ENCODE results near the gene ST6GALNAC1.

DNA sequence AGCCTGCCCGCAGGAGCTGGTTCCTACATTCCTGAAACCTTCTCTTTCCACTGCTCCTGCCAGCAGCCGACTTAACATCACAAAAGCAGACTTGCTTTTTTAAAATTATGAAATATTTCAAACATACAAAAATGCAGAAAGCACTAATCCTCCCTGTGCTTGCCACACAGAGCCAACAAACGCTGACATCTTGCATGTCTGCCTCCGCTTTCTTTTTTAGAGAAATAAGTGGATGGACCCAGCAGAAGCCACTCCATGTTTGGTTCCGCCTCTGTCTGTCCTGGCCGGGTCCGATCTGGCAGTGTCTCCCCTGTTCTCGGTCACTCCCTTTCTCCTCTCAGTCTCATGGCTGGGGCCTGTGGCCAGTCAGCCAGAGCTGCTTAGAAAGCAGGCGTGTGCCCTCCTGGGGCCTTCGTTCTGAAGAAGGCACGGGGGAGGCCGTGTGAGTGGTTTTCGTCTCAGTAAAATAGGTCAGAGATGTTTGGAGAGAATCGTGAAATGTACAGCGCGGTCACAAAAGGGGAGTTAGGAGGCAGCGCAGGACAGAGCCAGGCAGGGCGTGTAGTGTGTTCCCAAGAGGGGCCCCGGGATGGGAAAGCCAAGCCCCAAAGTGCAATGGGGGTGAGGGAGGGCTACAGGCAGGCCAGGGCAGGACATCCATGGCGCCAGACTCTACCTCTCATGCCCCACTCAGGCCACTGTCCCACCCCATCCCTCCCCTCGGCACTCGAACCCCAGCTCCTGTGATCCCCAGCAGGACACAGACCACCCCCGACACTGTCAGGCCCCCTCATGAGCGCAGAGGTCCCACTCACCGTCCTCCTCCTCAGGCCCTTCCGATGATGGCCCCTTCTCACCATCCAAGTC, 44.0 kb upstream of the ST6GALNAC1 start:
- TF ChIP-seq, protein P1, sequence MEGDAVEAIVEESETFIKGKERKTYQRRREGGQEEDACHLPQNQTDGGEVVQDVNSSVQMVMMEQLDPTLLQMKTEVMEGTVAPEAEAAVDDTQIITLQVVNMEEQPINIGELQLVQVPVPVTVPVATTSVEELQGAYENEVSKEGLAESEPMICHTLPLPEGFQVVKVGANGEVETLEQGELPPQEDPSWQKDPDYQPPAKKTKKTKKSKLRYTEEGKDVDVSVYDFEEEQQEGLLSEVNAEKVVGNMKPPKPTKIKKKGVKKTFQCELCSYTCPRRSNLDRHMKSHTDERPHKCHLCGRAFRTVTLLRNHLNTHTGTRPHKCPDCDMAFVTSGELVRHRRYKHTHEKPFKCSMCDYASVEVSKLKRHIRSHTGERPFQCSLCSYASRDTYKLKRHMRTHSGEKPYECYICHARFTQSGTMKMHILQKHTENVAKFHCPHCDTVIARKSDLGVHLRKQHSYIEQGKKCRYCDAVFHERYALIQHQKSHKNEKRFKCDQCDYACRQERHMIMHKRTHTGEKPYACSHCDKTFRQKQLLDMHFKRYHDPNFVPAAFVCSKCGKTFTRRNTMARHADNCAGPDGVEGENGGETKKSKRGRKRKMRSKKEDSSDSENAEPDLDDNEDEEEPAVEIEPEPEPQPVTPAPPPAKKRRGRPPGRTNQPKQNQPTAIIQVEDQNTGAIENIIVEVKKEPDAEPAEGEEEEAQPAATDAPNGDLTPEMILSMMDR (IDR thresholded peaks at IDR 0.05), result no peak
- TF ChIP-seq POLR2A (IDR thresholded peaks at IDR 0.05), result peak in 1 of 2 donors; percentile 22

Measured in adrenal gland (tissue), 5 donors.